OCI-LY3 (cell line): Measurements from ENCODE around the gene SFXN3.
A peak's percentile ranks its signal among the peaks of the same experiment; 100 is the strongest.

Experiments
- EZH2phosphoT487 ChIP-seq: fragments of 200-600 bp; shearing (Covaris generic); IDR thresholded peaks from 2 replicates; pipeline ENCODE4 v1.6.1; 2018; ENCODE audit warnings: antibody characterized with exemption, mixed run types, low read depth
- TF ChIP-seq, protein P1 (sequence below): fragments of 200-600, 300-600 bp; sonication (generic); IDR thresholded peaks from 2 replicates; pipeline ENCODE4 v1.5.1; 2014; ENCODE audit warnings: antibody characterized with exemption, low read length, low read depth

- TF ChIP-seq, protein P1, sequence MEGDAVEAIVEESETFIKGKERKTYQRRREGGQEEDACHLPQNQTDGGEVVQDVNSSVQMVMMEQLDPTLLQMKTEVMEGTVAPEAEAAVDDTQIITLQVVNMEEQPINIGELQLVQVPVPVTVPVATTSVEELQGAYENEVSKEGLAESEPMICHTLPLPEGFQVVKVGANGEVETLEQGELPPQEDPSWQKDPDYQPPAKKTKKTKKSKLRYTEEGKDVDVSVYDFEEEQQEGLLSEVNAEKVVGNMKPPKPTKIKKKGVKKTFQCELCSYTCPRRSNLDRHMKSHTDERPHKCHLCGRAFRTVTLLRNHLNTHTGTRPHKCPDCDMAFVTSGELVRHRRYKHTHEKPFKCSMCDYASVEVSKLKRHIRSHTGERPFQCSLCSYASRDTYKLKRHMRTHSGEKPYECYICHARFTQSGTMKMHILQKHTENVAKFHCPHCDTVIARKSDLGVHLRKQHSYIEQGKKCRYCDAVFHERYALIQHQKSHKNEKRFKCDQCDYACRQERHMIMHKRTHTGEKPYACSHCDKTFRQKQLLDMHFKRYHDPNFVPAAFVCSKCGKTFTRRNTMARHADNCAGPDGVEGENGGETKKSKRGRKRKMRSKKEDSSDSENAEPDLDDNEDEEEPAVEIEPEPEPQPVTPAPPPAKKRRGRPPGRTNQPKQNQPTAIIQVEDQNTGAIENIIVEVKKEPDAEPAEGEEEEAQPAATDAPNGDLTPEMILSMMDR: peak; percentile 61
- TF ChIP-seq EZH2phosphoT487: no peak
Measured at GRCh38 chr10:100997360-100998182, 33.5 kb upstream of the SFXN3 start.
